Inflammatory macrophage treated with lipopolysaccharide for 1 hour (primary cell): ENCODE data around the gene ACY1.

Experiments
- DNase-seq, 2 donors: peaks; one replicate each; pipeline ENCODE4 v3.0.0-alpha.2; 2020 to 2022

Gene ACY1

DNA sequence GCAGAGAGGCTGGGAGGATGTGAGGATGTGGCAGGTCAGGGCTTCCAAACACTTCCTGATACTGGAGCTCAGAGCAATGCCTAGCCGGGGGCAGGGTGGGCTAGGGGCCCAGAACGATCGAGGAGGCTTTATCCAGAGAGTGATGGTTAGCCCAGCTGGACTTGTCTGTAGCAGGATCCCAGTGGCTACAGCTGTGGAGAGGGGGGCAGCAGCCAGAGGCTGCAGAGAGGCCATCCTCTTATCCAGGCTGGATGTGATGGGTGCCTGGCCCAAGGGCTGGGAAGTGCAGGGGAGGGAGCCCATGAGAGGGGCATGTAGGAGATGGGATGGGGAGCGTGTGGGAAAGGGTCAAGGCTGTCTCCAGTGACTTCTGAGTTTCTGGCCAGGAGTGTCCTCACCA is 36.5 kb upstream of the ACY1 start:
- no peak for DNase-seq

DNA sequence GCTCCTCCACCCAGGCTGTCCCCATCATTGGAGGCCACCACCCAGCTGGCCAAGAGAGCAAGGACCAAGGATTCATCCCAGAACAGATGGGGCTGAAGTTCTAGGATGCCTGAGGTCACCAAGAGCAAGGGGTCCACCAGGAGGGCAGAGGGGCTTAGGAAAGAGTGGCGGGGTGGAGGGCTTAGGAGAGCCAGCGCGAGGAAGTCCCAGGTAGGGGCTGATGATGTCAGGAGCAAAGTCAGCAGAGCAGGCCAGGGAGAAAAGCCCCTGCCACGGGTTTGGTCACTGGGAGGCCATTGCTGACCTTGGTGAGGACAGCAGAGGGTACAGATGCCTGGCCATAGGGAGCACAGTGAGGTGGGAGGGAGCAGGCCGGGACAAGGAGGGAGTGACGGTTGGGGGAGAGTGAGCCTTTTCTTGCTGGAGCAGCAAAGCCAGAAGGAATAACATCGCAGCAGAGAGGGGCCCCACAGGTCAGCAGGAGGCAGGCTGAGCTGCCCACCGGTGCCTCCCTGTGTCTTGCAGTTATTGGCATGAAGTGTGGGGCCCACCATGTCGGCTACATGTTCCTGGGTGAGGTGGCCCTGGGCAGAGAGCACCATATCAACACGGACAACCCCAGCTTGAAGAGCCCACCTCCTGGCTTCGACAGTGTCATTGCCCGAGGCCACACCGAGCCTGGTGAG is 36.0 kb upstream of the ACY1 start:
- DNase-seq = no peak

DNA sequence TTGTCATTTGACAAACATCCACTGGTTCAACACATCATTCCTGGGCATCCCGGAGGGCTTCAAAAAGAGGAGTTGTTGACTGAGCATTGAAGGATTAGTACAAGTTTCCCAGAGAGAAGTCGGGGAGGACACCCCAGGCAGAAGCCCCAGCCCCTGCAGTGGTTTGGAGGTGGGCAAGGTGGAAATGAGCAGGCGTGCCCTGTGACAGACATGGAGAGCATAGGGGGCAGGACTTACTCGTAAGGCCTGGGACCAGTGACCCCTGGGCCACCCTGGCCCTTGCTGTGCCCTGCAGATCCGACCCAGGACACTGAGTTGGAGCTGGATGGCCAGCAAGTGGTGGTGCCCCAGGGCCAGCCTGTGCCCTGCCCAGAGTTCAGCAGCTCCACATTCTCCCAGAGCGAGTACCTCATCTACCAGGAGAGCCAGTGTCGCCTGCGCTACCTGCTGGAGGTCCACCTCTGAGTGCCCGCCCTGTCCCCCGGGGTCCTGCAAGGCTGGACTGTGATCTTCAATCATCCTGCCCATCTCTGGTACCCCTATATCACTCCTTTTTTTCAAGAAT is 35.2 kb upstream of the ACY1 start:
- no peak for DNase-seq

DNA sequence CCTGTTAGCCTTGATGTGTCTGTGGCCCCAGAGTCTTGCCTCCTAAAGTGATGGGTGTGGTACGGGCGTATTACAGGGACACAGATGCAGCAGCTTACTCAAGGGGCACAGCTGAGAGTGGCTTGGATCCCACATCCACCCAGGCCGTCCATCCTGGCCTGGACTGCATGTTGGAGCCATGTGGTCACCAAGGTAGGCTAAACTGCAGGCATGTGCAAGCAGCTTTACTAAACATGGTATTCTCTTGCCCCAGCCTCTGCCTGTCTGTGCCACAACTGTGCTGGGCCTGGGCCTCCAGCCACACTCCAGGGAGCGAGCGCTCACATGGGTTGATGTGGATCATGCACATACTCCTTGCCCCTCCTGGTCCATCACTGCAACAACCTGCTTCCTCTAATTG is 34.2 kb upstream of the ACY1 start:
- no peak for DNase-seq

DNA sequence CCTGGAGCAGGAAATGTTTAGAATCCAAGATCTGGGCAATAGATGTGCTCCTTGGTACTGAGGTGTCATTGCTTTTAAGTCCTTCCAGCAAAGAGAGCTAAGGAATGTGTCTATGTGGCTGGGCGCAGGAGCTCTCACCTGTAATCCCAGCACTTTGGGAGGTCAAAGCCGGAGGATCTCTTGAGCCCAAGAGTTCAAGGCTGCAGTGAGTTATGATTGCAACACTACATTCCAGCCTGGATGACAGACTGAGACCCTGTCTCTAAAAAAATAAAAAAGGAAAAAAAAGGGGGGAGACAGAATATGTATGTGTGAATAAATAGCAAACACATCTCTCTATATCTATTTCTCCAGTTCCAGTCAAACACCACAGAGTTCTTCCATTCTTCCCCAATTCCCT is 32.4 kb upstream of the ACY1 start:
- no peak for DNase-seq

DNA sequence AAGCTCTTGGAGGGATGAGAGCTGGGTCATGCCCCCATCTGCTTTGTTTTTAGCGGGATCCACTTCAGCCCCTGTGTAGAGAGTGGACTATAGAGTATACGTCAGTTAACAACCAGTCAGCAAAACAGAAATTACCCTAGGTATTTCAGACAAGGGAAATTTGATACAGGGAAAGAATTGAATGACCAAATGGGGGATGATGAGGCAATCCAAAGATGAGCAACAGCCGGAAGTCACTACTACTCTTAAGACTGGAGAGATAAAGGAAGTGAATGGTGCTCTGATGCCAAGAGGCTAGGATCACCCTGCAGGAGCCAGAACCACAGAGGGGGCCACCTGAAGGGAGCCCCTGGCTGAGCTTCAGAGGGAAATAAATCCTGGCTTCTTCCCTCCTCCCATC is 29.9 kb upstream of the ACY1 start:
- DNase-seq = peak; percentile 89 to 93

DNA sequence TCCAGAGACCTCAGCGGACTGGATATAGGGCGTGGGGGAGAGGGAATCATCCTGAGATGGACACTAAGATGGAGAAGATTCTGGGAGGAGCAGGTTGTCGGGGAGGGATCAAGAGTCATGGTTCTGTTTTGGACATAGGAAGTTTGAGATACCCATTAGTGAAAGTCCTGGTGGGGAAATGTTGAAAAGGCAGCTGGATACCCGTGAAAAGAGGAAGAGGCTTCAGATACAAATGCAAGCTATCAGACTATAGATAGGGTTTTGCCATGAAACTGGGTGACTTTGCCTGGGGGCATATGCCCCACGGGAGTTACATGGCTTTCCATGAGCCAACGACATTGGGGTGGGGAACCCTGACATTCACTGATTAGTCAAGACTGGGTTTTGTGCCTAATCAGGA is 29.2 kb upstream of the ACY1 start:
- peak; percentile 47 to 56 for DNase-seq

DNA sequence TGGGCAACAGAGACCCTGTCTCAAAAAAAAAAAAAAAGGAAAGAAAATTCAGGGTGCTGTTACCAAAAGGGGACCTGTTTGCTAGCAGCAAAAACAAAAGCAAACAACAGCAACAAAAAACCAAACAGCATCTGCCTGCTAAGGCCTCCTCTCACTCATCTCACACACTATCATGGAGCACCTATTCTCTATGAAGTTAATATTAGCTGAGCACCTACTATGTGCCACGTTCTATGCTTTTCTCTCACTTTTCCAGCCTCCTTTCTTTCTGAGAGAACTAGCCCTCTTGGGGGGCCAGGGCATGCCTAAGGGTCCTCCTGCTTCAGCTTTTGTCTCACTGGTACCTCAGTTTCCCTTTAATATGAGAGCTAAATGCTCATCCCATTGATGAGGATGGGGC is 28.6 kb upstream of the ACY1 start:
- no peak for DNase-seq

DNA sequence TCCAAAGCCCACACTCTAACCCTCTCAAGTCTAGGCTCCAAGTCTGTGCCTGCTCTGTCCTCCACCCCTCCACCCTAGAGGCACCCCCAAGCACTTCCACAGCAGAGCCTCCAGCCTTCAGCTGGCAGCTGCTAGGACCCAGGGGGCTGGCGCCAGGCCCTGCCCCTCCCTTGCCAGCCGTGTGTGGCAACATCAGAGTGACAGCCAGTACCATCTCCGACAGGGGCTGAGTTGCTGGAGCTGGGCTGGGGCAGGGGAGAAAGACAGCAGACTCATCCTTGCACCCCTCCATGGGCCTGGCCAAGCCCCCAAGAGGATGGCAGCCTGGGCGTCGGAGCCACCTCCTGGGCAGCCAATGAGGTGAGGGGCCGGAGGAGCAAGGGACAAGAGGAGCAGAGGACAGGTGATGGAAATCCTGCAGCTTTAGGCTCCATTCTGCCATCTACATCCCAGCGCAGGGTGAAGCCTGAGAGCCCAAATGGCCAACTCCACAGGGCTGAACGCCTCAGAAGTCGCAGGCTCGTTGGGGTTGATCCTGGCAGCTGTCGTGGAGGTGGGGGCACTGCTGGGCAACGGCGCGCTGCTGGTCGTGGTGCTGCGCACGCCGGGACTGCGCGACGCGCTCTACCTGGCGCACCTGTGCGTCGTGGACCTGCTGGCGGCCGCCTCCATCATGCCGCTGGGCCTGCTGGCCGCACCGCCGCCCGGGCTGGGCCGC is 28.0 kb upstream of the ACY1 start, which contains the start of gene GPR62:
Gene GPR62, plus strand, starts transcription at position 207 of the 718 bp plus-strand sequence. Its CDS starts 272 bp downstream, at position 479.
- DNase-seq = no peak

DNA sequence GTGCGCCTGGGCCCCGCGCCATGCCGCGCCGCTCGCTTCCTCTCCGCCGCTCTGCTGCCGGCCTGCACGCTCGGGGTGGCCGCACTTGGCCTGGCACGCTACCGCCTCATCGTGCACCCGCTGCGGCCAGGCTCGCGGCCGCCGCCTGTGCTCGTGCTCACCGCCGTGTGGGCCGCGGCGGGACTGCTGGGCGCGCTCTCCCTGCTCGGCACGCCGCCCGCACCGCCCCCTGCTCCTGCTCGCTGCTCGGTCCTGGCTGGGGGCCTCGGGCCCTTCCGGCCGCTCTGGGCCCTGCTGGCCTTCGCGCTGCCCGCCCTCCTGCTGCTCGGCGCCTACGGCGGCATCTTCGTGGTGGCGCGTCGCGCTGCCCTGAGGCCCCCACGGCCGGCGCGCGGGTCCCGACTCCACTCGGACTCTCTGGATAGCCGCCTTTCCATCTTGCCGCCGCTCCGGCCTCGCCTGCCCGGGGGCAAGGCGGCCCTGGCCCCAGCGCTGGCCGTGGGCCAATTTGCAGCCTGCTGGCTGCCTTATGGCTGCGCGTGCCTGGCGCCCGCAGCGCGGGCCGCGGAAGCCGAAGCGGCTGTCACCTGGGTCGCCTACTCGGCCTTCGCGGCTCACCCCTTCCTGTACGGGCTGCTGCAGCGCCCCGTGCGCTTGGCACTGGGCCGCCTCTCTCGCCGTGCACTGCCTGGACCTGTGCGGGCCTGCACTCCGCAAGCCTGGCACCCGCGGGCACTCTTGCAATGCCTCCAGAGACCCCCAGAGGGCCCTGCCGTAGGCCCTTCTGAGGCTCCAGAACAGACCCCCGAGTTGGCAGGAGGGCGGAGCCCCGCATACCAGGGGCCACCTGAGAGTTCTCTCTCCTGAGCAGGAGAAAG is 27.2 kb upstream of the ACY1 start:
- no peak for DNase-seq

DNA sequence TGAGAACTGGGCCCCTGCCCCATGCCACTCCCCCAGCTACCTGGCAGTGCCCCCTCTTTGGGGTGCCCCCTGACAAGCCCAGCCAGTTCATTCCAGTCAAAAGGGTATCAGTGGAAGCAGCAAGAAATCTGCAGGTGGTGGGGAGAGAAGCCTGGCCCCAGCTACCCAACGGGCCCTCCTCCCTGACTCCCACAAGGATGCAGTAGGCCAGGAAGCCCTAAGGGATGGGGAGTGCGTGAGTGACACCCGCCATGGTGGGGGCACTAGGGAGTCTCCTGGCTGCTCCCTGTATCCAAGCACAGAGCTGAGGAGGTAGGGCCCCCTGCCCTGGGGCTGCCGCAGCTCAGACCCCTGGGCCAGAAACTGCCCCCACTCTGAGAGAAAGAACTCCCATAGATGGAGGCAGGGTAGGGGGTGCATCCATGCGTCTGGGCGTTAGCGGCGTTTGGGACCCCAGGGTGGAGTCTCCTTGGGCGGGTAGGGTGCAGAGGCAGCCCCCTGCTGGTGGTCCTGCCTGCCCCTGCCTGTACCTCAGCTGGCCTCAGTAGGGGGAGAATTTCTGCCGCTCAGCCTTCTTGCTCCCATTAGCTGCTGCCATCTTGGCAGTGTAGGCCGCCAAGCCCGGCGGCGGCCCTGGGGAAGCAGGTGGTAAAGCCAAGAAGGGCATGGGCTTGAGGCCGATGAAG is 25.7 kb upstream of the ACY1 start:
- DNase-seq = no peak

GRCh38 chr3:51958603-51959521 is 24.5 kb upstream of the ACY1 start:
- DNase-seq = no peak

DNA sequence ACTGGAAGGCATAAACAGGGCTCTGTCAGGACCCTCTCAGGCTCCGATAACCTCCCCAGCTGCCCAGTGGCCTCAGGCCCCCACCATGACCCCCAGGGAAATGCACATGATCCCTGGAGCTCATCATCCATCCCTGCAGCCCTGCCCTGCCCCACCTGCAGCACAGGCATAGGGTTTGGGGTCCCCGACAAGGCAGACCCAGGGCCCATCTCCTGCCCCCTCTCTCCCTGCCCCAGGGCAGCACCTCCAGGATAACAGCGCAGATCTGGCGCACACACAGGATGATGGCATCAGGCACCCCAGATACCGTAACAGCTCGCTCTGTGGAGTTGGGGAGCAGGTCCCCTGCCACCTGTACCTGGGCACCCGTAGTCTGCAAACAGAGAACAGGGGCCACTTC is 23.7 kb upstream of the ACY1 start:
- DNase-seq = no peak

GRCh38 chr3:51960386-51960785 is 22.9 kb upstream of the ACY1 start:
- DNase-seq = no peak

- no peak for DNase-seq
These were observed 22.3 kb upstream of the ACY1 start for GRCh38 chr3:51961011-51961410.

GRCh38 chr3:51961602-51962569 is 21.4 kb upstream of the ACY1 start:
- DNase-seq = no peak

DNA sequence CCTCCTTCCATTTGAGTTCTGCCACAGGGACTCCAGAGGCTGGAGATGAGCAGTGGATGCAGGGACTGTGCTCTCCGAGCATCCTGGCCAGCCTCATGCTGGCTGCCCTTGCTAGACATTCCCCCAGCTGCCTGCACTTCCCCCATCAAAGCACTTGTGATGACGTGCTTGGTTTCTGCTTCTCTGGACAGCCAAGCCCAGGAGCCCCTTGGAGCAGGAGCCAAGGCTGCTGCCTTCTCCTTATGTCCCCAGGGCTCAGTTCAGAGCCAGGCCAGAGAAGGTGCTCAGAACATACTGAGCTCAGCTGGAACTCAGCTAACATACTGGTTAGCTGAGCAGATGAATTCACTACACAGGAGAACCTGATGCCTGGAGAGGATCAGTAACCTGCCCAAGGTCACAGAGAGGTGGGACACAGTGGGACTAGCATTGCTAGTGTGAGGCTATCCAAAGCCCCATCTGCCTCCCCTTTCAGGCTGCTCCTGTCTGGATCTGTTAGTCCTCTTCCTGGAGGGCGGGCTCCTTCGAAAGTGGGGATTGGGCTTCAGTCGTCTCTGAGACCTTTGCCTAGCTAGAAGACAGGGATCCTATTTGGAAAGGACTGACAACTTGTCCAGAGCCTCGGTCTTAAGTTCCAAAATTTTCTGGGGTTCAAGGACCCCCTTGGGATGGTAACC is 20.3 kb upstream of the ACY1 start:
- DNase-seq = no peak

- DNase-seq = no peak
These were observed 19.3 kb upstream of the ACY1 start for GRCh38 chr3:51963951-51964451.

- DNase-seq = no peak
These were observed 18.8 kb upstream of the ACY1 start for GRCh38 chr3:51964521-51964920.

- DNase-seq = no peak
These were observed 17.3 kb upstream of the ACY1 start for GRCh38 chr3:51966016-51966415.
